ENCODE data around the gene CHPF.

CHPF gene, protein sequence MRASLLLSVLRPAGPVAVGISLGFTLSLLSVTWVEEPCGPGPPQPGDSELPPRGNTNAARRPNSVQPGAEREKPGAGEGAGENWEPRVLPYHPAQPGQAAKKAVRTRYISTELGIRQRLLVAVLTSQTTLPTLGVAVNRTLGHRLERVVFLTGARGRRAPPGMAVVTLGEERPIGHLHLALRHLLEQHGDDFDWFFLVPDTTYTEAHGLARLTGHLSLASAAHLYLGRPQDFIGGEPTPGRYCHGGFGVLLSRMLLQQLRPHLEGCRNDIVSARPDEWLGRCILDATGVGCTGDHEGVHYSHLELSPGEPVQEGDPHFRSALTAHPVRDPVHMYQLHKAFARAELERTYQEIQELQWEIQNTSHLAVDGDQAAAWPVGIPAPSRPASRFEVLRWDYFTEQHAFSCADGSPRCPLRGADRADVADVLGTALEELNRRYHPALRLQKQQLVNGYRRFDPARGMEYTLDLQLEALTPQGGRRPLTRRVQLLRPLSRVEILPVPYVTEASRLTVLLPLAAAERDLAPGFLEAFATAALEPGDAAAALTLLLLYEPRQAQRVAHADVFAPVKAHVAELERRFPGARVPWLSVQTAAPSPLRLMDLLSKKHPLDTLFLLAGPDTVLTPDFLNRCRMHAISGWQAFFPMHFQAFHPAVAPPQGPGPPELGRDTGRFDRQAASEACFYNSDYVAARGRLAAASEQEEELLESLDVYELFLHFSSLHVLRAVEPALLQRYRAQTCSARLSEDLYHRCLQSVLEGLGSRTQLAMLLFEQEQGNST

DNA sequence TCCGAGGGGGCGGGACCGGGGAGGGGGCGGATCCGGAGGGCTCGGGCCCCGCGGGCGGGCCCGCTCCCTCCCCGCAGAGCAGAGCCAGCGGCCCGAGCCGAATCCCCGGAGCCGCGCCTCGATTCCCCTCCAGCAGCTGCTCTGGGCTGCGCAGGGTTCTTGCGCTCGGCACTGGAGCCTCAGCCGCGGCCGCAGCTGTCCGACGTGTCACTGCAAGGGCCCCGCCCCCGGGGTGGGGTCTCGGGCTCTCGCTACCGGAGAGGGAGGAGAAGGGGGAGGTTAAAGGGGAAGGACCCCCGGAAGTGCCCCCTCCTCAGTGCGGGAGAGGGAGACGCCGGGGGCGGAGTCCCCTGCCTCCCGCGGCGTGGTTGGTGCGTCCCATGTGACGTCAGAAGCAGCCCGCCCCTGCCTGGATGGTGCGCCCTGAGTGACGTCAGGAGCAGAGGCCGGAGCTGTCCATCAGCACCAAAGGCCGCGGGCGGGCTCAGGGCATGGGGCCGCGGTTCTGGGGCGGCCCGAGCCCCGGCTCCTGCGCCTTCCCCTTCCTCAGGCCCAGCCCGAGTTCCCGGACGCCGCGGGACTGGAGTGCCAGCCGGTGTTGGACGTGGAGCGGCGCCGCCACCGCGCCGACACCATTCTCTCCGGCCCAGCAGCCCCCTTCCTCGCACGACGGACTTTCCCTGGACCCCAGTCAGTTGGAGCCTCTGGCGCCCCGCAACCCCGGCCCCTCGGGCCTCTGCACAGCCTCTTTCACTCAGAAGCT, at the start of gene CHPF, which contains the start of gene TMEM198:
TSS of gene CHPF (minus strand) at position 214 of the 763 bp plus-strand sequence. CDS start 271 bp downstream, outside the sequence.
TSS of gene TMEM198 (plus strand) at position 433 of the 763 bp plus-strand sequence. CDS start 700 bp downstream, outside the sequence.
- TF ChIP-seq, protein P1, sequence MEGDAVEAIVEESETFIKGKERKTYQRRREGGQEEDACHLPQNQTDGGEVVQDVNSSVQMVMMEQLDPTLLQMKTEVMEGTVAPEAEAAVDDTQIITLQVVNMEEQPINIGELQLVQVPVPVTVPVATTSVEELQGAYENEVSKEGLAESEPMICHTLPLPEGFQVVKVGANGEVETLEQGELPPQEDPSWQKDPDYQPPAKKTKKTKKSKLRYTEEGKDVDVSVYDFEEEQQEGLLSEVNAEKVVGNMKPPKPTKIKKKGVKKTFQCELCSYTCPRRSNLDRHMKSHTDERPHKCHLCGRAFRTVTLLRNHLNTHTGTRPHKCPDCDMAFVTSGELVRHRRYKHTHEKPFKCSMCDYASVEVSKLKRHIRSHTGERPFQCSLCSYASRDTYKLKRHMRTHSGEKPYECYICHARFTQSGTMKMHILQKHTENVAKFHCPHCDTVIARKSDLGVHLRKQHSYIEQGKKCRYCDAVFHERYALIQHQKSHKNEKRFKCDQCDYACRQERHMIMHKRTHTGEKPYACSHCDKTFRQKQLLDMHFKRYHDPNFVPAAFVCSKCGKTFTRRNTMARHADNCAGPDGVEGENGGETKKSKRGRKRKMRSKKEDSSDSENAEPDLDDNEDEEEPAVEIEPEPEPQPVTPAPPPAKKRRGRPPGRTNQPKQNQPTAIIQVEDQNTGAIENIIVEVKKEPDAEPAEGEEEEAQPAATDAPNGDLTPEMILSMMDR (IDR thresholded peaks at IDR 0.05), result no peak
- Histone ChIP-seq H3K27me3 (no peaks in the 10 kb centered on the region), H3K36me3 (peaks cover 16 to 26% (median 17%) of the 10 kb centered on the region in 3 donors), H3K9me3 (no peaks in the 10 kb centered on the region), H3K4me3 (peak within 1 kb of the TSS; percentile 71 to 98), H3K27ac (peak within 1 kb of the TSS; percentile 86 to 92), H3K4me1 (peaks cover 9 to 29% (median 24%) of the 10 kb centered on the region in 4 donors)
- intact Hi-C loops (cut with DNase I; ENCODE audit: low total_unique reads), result loop anchor here (1.0 to 5.0 kb wide), 2 partner anchors 99 to 146 kb away; no protein-coding TSS in a partner anchor
- DNase-seq, result peak; percentile 98 to 99

DNA sequence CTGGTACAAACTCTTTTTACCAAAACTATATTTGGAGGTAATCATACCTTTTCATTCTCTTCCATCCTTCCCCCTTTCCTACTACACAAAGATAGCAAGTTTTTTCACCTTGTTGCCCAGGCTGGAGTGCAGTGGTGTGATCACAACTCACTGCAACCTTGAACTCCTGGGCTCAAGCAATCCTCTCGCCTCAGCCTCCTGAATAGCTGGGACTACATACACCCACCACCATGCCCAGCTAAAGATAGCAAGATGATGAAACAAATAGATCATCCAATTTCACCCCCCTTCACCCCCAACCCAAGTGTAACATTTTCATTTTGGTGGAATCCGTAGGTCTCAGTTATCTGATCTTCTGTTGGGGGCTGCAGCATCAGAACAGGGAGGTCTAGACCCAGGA, 49.5 kb upstream of the CHPF start:
- TF ChIP-seq, protein P1 (IDR thresholded peaks at IDR 0.05), result no peak
- intact Hi-C loops (cut with DNase I; ENCODE audit: low total_unique reads), result no loop called here
- Histone ChIP-seq H3K4me1 (peaks cover 0 to 11% (median 6%) of the 10 kb centered on the region in 4 donors), H3K36me3 (no peaks in the 10 kb centered on the region), H3K4me3 (no peak overlapping the region), H3K27ac (no peak overlapping the region), H3K9me3 (no peaks in the 10 kb centered on the region), H3K27me3 (no peaks in the 10 kb centered on the region)
- no peak for DNase-seq

DNA sequence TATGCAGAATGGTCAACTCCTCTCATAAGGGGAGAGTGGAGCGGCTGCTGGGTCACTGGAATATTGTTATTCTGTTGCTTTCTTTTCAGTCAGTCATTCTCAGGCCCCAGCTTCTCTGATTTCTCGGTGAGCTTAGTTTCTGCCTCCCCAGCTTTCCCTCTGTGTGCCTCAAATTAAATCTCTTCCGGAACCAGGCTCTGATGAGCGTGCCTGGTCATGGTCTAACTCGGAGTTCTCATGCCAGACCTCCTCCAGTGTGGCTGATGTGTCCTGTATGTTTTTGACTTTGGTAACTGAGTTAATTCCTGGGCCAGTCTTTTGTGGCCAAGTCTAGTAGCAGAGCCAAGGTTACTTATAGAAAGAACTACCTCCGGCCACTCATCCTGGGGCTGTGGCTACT, 49.1 kb upstream of the CHPF start:
- Histone ChIP-seq H3K4me3 (no peak overlapping the region), H3K9me3 (no peaks in the 10 kb centered on the region), H3K4me1 (peaks cover 0 to 10% (median 6%) of the 10 kb centered on the region in 4 donors), H3K36me3 (no peaks in the 10 kb centered on the region), H3K27ac (no peak overlapping the region), H3K27me3 (no peaks in the 10 kb centered on the region)
- TF ChIP-seq, protein P1 (IDR thresholded peaks at IDR 0.05), result no peak
- intact Hi-C loops (cut with DNase I; ENCODE audit: low total_unique reads), result no loop called here
- no peak for DNase-seq

DNA sequence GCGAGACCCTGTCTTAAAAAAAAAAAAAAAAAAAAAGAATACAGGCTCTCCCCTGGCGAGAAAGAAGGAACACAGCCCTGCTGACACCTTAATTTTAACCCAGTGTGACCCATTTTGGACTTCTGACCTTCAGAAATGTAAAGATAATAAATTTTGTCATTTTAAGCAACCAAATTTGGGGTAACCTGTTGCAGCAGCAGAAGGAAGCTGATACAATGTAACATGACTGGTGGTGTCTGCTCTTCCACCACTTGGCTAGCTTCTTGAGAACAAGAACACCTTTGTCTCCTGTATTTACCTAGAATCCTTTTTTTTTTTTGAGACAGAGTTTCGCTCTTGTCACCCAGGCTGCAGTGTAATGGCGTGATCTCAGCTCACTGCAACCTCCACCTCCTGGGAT, 47.5 kb upstream of the CHPF start:
- H3K4me1 ChIP-seq, result peaks cover 0 to under 1% (median under 1%) of the 10 kb centered on the region in 4 donors
- TF ChIP-seq, protein P1 (IDR thresholded peaks at IDR 0.05), result no peak
- intact Hi-C loops (cut with DNase I; ENCODE audit: low total_unique reads), result no loop called here
- H3K9me3 ChIP-seq, result no peaks in the 10 kb centered on the region
- H3K36me3 ChIP-seq, result no peaks in the 10 kb centered on the region
- H3K27ac ChIP-seq, result no peak overlapping the region
- no peak overlapping the region for H3K4me3 ChIP-seq
- DNase-seq, result no peak
- no peaks in the 10 kb centered on the region for H3K27me3 ChIP-seq

DNA sequence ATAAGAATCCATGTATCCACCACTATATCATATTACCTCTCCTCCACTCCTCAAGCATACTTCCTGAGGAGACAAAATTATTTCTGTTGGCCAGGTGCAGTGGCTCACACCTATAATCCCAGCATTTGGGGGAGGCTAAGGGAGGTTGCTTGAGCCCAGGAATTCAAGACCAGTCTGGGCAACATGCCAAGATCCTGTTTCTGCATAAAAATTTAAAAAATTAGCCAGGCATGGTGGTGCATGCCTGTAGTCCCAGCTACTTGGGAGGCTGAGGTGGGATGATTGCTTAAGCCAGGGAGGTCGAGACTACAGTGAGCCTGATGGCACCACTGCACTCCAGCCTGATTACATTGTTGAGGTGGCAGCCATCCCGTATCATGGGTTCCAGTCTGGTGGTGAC, 37.7 kb upstream of the CHPF start:
- no peak for DNase-seq
- no peaks in the 10 kb centered on the region for H3K4me1 ChIP-seq
- no peaks in the 10 kb centered on the region for H3K9me3 ChIP-seq
- no peaks in the 10 kb centered on the region for H3K36me3 ChIP-seq
- H3K27ac ChIP-seq, result no peak overlapping the region
- TF ChIP-seq, protein P1 (IDR thresholded peaks at IDR 0.05), result no peak
- intact Hi-C loops (cut with DNase I; ENCODE audit: low total_unique reads), result no loop called here
- no peak overlapping the region for H3K4me3 ChIP-seq
- peaks cover 0 to 8% of the 10 kb centered on the region in 2 donors for H3K27me3 ChIP-seq

Measured in tibial artery (tissue), 4 donors.